ENCODE results near the gene TSHZ2. TPM values are rescaled to one million over a fixed set of nuclear protein-coding genes. Genes with fewer than 3 reads are reported as not detected.

The TSHZ2 gene
- 0.65 and 1.5 TPM in 2 replicates for total RNA-seq

DNA sequence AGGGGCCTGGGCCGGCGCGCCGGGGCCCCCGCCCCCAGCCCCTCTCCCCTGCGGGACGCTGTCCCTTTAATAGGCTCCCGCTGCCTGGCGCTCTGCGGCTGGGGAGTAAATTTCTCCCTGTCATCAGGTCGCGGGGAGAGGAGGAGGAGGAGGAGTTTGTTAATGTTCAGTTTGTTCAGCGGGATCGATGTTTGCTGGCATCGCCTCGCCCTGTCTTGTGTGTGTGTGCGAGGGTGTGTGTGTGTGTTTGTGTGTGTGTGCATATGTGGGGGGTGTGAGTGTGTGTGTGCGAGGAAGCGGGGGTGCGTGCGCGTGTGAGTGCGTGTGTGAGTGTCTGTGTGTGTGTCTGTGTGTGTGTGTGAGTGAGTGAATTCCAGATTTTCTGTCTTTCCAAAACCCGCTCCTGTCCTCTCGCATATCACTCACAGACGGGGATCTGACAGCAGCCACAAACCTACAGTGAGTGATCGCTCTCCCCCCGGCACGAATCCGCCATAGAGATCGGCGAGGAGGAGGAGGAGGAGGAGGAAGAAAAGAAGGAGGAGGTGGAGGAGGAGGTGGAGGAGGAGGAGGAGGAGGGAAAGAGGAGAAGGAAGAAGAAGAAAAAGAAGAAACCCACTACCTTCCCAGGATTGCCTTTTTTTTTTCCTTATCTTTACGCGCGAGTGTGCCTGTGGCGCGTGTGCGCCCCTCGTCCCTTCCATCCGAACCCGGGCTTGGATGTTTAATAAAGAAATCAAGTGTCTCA lies at the start of gene TSHZ2:
Gene TSHZ2 (plus strand): TSS at position 169 of the 748 bp plus-strand sequence. CDS start 936 bp downstream, outside the sequence.

